ENCODE results near the gene TUBG2. TPM values are rescaled to one million over a fixed set of nuclear protein-coding genes. Genes with fewer than 3 reads are reported as not detected.

TUBG2 gene
- total and polyA plus RNA-seq, 10 of the 15 experiments (the other 5 are each of a cell fraction or from before 2014, with no cell fraction given) = 1.2 to 12.5 (median 8.9) TPM

GRCh38 chr17:42623732-42624596 is 35.1 kb upstream of the TUBG2 start:
- FAIRE-seq (no peak), ATAC-seq (peak; percentile 40), DNase-seq (ENCODE audit: low read depth, low spot score) (no peak)
- in situ Hi-C loops (cut with MboI) = loop anchor here (25.0 kb wide), 1 partner anchor 588 kb away; the partner anchor contains the start of gene TMEM106A
- ChIA-PET POLR2A (interaction anchor here (0.5 to 2.7 kb wide), 8 partner anchors 16 to 510 kb away, joined by 3 to 11 read pairs (median 4); partner anchors contain the start of genes PLEKHH3 and PSMC3IP), SMC1A (ENCODE audit: uncharacterized antibody, unreplicated experiment) (interaction anchor here (0.8 to 7.7 kb wide), 8 partner anchors 14 to 53 kb away, joined by 3 to 96 read pairs (median 4); partner anchors contain the start of genes RETREG3 and TUBG1), CTCF (interaction anchor here (0.6 to 8.5 kb wide), 6 partner anchors 14 to 361 kb away, joined by 3 to 134 read pairs (median 3); partner anchors contain the start of genes CCR10 and PLEKHH3), RAD21 (ENCODE audit: unreplicated experiment) (interaction anchor here (1.0 to 1.4 kb wide), 3 partner anchors 9 to 57 kb away, joined by 3 to 4 read pairs (median 4); no protein-coding TSS in a partner anchor)
- Histone ChIP-seq H3K4me1 (ENCODE audit: control insufficient read depth, insufficient read depth, low read length) (peaks cover 22% of the 10 kb centered on the region), H3K9ac (ENCODE audit: control insufficient read depth, insufficient read depth, low read length) (no peak overlapping the region), H3K36me3 (ENCODE audit: control insufficient read depth in 2 of 2, insufficient read depth in 2 of 2, low read length in 1 of 2) (no peaks in the 10 kb centered on the region), H3K4me2 (ENCODE audit: control insufficient read depth, insufficient read depth) (no peak overlapping the region), H3K9me3 (replicated peaks; ENCODE audit: control insufficient read depth, insufficient read depth, low read length) (no peaks in the 10 kb centered on the region), H3K27me3 (replicated peaks in 1 of 2; ENCODE audit: control insufficient read depth in 2 of 2, insufficient read depth in 2 of 2, low read length in 1 of 2) (no peaks in the 10 kb centered on the region), H3K27ac (ENCODE audit: control insufficient read depth, insufficient read depth) (no peak overlapping the region), H2AFZ (ENCODE audit: control insufficient read depth, low read depth, low read length) (no peak overlapping the region; the same call in 1 of the 2 replicates), H3K79me2 (ENCODE audit: control insufficient read depth, insufficient read depth, low read length) (no peaks in the 10 kb centered on the region), H3K4me3 (no peak overlapping the region), H4K20me1 (ENCODE audit: control insufficient read depth, insufficient read depth) (no peaks in the 10 kb centered on the region)
- 82% methylated on average over 7 of the region's 7 CpGs for WGBS (ENCODE audit: insufficient coverage, insufficient replicate concordance, low lambda C conversion rate, missing lambda C conversion rate)
- intact Hi-C loops (cut with micrococcal nuclease; ENCODE audit: unreplicated experiment) = no loop called here
- no TSS peak for BruUV-seq (replicated peaks)
- TF ChIP-seq REST (IDR thresholded peaks at IDR 0.05; ENCODE audit: low read depth, low read length) (no peak), BCL11A (IDR thresholded peaks at IDR 0.05; ENCODE audit: low read depth, low read length) (no peak), IKZF1 (conservative IDR thresholded peaks at IDR 0.05) (0 out of 2 replicates have a peak, but pooled peaks have one; percentile 36), ATF7 (IDR thresholded peaks at IDR 0.05; ENCODE audit: low read depth) (no peak), NKRF (conservative IDR thresholded peaks at IDR 0.05) (no peak), HSF1 (IDR thresholded peaks at IDR 0.05; ENCODE audit: low read depth, low read length) (no peak), SMC3 (IDR thresholded peaks at IDR 0.05; ENCODE audit: borderline replicate concordance, low read length) (no peak), NR2C1 (IDR thresholded peaks at IDR 0.05) (no peak), ATF2 (IDR thresholded peaks at IDR 0.05; ENCODE audit: low read length) (no peak), MYC (IDR thresholded peaks at IDR 0.05; ENCODE audit: insufficient read depth, insufficient read length, insufficient replicate concordance, low read length, severe bottlenecking) (no peak), KDM1A (IDR thresholded peaks at IDR 0.05; ENCODE audit: borderline replicate concordance) (no peak), CEBPB (IDR thresholded peaks at IDR 0.05; ENCODE audit: borderline replicate concordance in 1 of 2, low read depth in 2 of 2, low read length in 2 of 2) (no peak), ZSCAN29 (IDR thresholded peaks at IDR 0.05) (no peak), YY1 (IDR thresholded peaks at IDR 0.05; ENCODE audit: low read depth, low read length) (no peak)
